Measurements from ENCODE around the gene POLR1C.

Gene POLR1C

GRCh38 chr6:43478008-43478372, 38.9 kb upstream of the POLR1C start:
- DNase-seq (ENCODE audit: extremely low spot score), result no peak
- ChIA-PET CTCF (interaction anchor here (0.6 to 1.5 kb wide), 2 partner anchors 8 to 12 kb away, joined by 4 to 8 read pairs; no protein-coding TSS in a partner anchor), POLR2A (interaction anchor here (0.6 to 1.8 kb wide), 17 partner anchors 9 to 439 kb away, joined by 3 to 18 read pairs (median 4); partner anchors contain the start of genes ABCC10, CUL7, DLK2 and LRRC73)
- no peak for TF ChIP-seq SUZ12 (IDR thresholded peaks at IDR 0.05)
- no peak for TF ChIP-seq HDGF (IDR thresholded peaks at IDR 0.05; ENCODE audit: borderline replicate concordance)
- no peak for TF ChIP-seq SP1 (IDR thresholded peaks at IDR 0.05)
- TF ChIP-seq PKNOX1 (IDR thresholded peaks at IDR 0.05), result no peak
- no peak for TF ChIP-seq ZNF384 (IDR thresholded peaks at IDR 0.05)

- ChIA-PET CTCF (no interaction called here), POLR2A (no interaction called here)
- no peak for DNase-seq (ENCODE audit: extremely low spot score)
- TF ChIP-seq FOXM1 (IDR thresholded peaks at IDR 0.05; ENCODE audit: borderline replicate concordance), result no peak
- no peak for TF ChIP-seq LEF1 (IDR thresholded peaks at IDR 0.05; ENCODE audit: borderline replicate concordance)
- no peak for TF ChIP-seq CTBP1 (IDR thresholded peaks at IDR 0.05; ENCODE audit: borderline replicate concordance)
- TF ChIP-seq PKNOX1 (IDR thresholded peaks at IDR 0.05), result peak; percentile 60
- TF ChIP-seq SP1 (IDR thresholded peaks at IDR 0.05), result no peak
Measured at GRCh38 chr6:43481075-43481474, 35.8 kb upstream of the POLR1C start.

GRCh38 chr6:43481591-43482236, 35.2 kb upstream of the POLR1C start:
- TF ChIP-seq ELF4 (IDR thresholded peaks at IDR 0.05) (no peak), SUZ12 (IDR thresholded peaks at IDR 0.05) (no peak), HDGF (IDR thresholded peaks at IDR 0.05; ENCODE audit: borderline replicate concordance) (no peak), CTBP1 (IDR thresholded peaks at IDR 0.05; ENCODE audit: borderline replicate concordance) (no peak), SP1 (IDR thresholded peaks at IDR 0.05) (no peak), L3MBTL2 (conservative IDR thresholded peaks at IDR 0.05) (no peak), FOXM1 (IDR thresholded peaks at IDR 0.05; ENCODE audit: borderline replicate concordance) (no peak), ARNT (IDR thresholded peaks at IDR 0.05) (no peak), BHLHE40 (IDR thresholded peaks at IDR 0.05; ENCODE audit: borderline replicate concordance) (no peak), FOXA1 (IDR thresholded peaks at IDR 0.05) (no peak), PKNOX1 (IDR thresholded peaks at IDR 0.05) (no peak), LEF1 (IDR thresholded peaks at IDR 0.05; ENCODE audit: borderline replicate concordance) (no peak), FOXK2 (IDR thresholded peaks at IDR 0.05) (no peak), ZNF384 (IDR thresholded peaks at IDR 0.05) (no peak), NFRKB (IDR thresholded peaks at IDR 0.05) (no peak), TARDBP (IDR thresholded peaks at IDR 0.05) (no peak)
- CTCF ChIA-PET, result no interaction called here
- POLR2A ChIA-PET, result no interaction called here
- no peak for DNase-seq (ENCODE audit: extremely low spot score)

- ChIA-PET POLR2A (interaction anchor here (1.1 to 3.0 kb wide), 4 partner anchors 11 to 28 kb away, joined by 3 to 9 read pairs (median 3); partner anchors contain the start of genes TJAP1 and YIPF3), CTCF (interaction anchor here (1.2 to 3.1 kb wide), 2 partner anchors 11 to 17 kb away, joined by 4 to 13 read pairs; partner anchors contain the start of gene TJAP1)
- no peak for DNase-seq (ENCODE audit: extremely low spot score)
- no peak for TF ChIP-seq PKNOX1 (IDR thresholded peaks at IDR 0.05)
- TF ChIP-seq ELF4 (IDR thresholded peaks at IDR 0.05), result no peak
- no peak for TF ChIP-seq SUZ12 (IDR thresholded peaks at IDR 0.05)
- TF ChIP-seq FOXA1 (IDR thresholded peaks at IDR 0.05), result no peak
- no peak for TF ChIP-seq SP1 (IDR thresholded peaks at IDR 0.05)
- no peak for TF ChIP-seq FOXK2 (IDR thresholded peaks at IDR 0.05)
- no peak for TF ChIP-seq HDGF (IDR thresholded peaks at IDR 0.05; ENCODE audit: borderline replicate concordance)
- no peak for TF ChIP-seq NFRKB (IDR thresholded peaks at IDR 0.05)
Measured at GRCh38 chr6:43488667-43489276, 28.1 kb upstream of the POLR1C start.

- POLR2A ChIA-PET, result interaction anchor here (1.1 to 3.0 kb wide), 4 partner anchors 12 to 27 kb away, joined by 3 to 9 read pairs (median 3); partner anchors contain the start of genes TJAP1 and YIPF3
- no peak for TF ChIP-seq NFRKB (IDR thresholded peaks at IDR 0.05)
- CTCF ChIA-PET, result interaction anchor here (1.2 kb wide), 1 partner anchor 12 kb away, joined by 4 read pairs; the partner anchor contains the start of gene TJAP1
- no peak for DNase-seq (ENCODE audit: extremely low spot score)
Measured at GRCh38 chr6:43489277-43490072, 27.4 kb upstream of the POLR1C start.
